Smooth muscle cell (in vitro differentiated cells): ENCODE measurements around the gene KCNK18. TPM values are rescaled to one million over a fixed set of nuclear protein-coding genes. Genes with fewer than 3 reads are reported as not detected.

Experiments
- DNase-seq: peaks from one replicate; lab custom pipeline; 2025; ENCODE audit not compliant: unreplicated experiment; lab: John Stamatoyannopoulos, UW
- H2AFZ ChIP-seq: fragments of 200-600 bp; sonication (generic); 2 replicates; pipeline ENCODE4 v1.6.0; 2016; ENCODE audit warnings: antibody characterized with exemption, low read depth, mild to moderate bottlenecking
- H3F3A ChIP-seq: fragments of 200-600 bp; sonication (generic); 2 replicates; pipeline ENCODE4 v1.6.0; 2017; ENCODE audit warnings: antibody characterized with exemption, low read depth
- H3K27ac ChIP-seq: fragments of 200-600 bp; sonication (generic); 2 replicates; pipeline ENCODE4 v1.5.1; 2016; ENCODE audit warnings: low read depth, mild to moderate bottlenecking
- H3K27me3 ChIP-seq: fragments of 200-600 bp; sonication (generic); 2 replicates; pipeline ENCODE4 v1.6.1; 2016; ENCODE audit warnings: low read depth, mild to moderate bottlenecking
- H3K36me3 ChIP-seq: fragments of 200-600 bp; sonication (generic); 2 replicates; pipeline ENCODE4 v1.5.1; 2016; ENCODE audit warnings: low read depth
- H3K4me1 ChIP-seq: fragments of 200-600 bp; sonication (generic); 2 replicates; pipeline ENCODE4 v1.5.1; 2016; ENCODE audit warnings: low read depth
- H3K4me2 ChIP-seq: fragments of 200-600 bp; sonication (generic); 2 replicates; pipeline ENCODE4 v1.6.0; 2016; ENCODE audit warnings: mild to moderate bottlenecking
- H3K4me3 ChIP-seq: fragments of 200-600 bp; sonication (generic); 2 replicates; pipeline ENCODE4 v1.5.1; 2016; ENCODE audit warnings: mild to moderate bottlenecking
- H3K79me2 ChIP-seq: fragments of 200-600 bp; sonication (generic); 2 replicates; pipeline ENCODE4 v1.6.0; 2016; ENCODE audit warnings: low read depth, mild to moderate bottlenecking
- H3K9ac ChIP-seq: fragments of 200-600 bp; sonication (generic); 2 replicates; pipeline ENCODE4 v1.6.0; 2016; ENCODE audit warnings: low read depth
- H3K9me3 ChIP-seq: fragments of 200-600 bp; sonication (generic); replicated peaks from 2 replicates; pipeline ENCODE4 v1.5.1; 2016; ENCODE audit warnings: low read depth
- H4K20me1 ChIP-seq: fragments of 200-600 bp; sonication (generic); 2 replicates; pipeline ENCODE4 v1.6.0; 2016; ENCODE audit warnings: low read depth
- CTCF ChIP-seq: fragments of 200-600 bp; sonication (generic); IDR thresholded peaks from 2 replicates; pipeline ENCODE4 v1.5.1; 2017; ENCODE audit warnings: borderline replicate concordance, mild to moderate bottlenecking, antibody characterized with exemption; ENCODE audit not compliant: insufficient read depth, poor library complexity, severe bottlenecking
- WGBS: methylation state at CpG from one replicate; pipeline ENCODE4 v1.1.7; 2016; ENCODE audit warnings: low lambda C conversion rate; 5-methylcytosine and 5-hydroxymethylcytosine counted together
- polyA plus RNA-seq: library from polyadenylated mRNA; unstranded; fragments of >200 nt; fragmentation: Nextera tagmentation; extraction: Ambion mirVana; gene quantifications from 2 replicates; pipeline ENCODE4 v1.2.1, GENCODE V29; 2016
- total RNA-seq: library from RNA; depleted of rRNA; stranded (reverse); fragments of >200 nt; gene quantifications from 2 replicates; pipeline ENCODE4 v1.2.3, GENCODE V29; 2014

The KCNK18 gene
- total and polyA plus RNA-seq, 2 experiments from 2014 or later: not detected

- H3K79me2 ChIP-seq: no peaks in the 10 kb centered on the region
- peak overlapping the region; percentile 78 for H3K4me2 ChIP-seq
- H3F3A ChIP-seq: no peaks in the 10 kb centered on the region
- no peak for DNase-seq
- TF ChIP-seq CTCF: no peak
- peak overlapping the region; percentile 69 for H2AFZ ChIP-seq
- no peak overlapping the region for H3K4me3 ChIP-seq
- no peak overlapping the region for H3K27ac ChIP-seq
- H3K27me3 ChIP-seq: peaks cover 100% of the 10 kb centered on the region
- no peaks in the 10 kb centered on the region for H3K36me3 ChIP-seq
- no peaks in the 10 kb centered on the region for H3K9me3 ChIP-seq
- 24% methylated on average over 21 of the region's 21 CpGs for whole genome bisulfite sequencing
- H3K4me1 ChIP-seq: peaks cover 15% of the 10 kb centered on the region
- no peaks in the 10 kb centered on the region for H4K20me1 ChIP-seq
- H3K9ac ChIP-seq: no peak overlapping the region
These were observed 29.9 kb upstream of the KCNK18 start for GRCh38 chr10:117167346-117167788.

DNA sequence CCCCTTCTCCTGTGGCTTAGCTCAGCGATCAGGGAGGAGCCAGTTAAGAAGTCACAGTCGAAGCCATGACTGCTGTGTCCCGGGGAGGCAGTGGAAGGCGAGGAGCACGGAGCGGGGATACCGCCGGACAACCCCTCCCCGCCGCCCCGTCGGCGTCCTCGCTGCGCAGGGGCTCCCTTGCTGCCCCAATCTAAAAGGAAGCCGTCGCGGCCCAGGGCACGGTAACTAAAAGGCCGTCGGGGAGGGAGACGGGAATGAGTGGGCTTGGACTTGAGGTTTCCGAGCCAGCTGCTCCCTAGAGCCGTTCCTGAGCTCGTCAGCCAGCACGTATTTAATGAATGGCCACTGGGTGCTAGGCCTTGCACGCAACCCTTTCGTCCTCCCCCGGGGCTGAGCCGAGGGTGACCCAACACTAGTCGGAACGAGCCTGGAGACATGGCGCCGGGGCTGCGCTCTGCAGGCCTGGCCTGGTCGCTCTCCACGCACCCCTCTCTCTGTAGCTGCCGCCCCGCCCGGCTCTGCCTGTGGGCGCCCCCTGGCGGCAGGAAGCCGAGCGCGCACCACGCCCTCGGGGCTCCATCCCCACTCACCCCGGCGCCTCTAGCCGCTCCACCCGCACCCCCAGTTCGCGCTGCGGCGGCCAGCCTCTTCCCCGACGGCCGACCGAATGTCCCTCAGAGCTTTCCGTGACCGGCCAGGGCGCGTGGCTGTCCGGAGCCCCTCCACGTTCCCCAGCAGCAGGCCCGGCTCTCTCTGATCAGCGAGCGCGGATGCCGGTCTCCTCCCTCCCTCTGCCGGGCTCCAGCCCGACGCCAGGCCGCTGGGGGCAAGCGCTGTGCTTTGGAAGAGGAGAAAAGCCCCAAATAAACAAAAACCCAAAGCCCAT is 29.3 kb upstream of the KCNK18 start:
- peak overlapping the region; percentile 69 for H2AFZ ChIP-seq
- no peaks in the 10 kb centered on the region for H3K79me2 ChIP-seq
- no peak for DNase-seq
- no peaks in the 10 kb centered on the region for H3K9me3 ChIP-seq
- peak; percentile 86 for TF ChIP-seq CTCF
- peaks cover 13% of the 10 kb centered on the region for H3K4me1 ChIP-seq
- no peaks in the 10 kb centered on the region for H4K20me1 ChIP-seq
- 4% methylated on average over 62 of the region's 75 CpGs for WGBS
- H3K9ac ChIP-seq: no peak overlapping the region
- no peaks in the 10 kb centered on the region for H3F3A ChIP-seq
- peak overlapping the region; percentile 78 for H3K4me2 ChIP-seq
- peak overlapping the region; percentile 30 for H3K4me3 ChIP-seq
- H3K36me3 ChIP-seq: no peaks in the 10 kb centered on the region
- H3K27ac ChIP-seq: no peak overlapping the region
- H3K27me3 ChIP-seq: peaks cover 100% of the 10 kb centered on the region

DNA sequence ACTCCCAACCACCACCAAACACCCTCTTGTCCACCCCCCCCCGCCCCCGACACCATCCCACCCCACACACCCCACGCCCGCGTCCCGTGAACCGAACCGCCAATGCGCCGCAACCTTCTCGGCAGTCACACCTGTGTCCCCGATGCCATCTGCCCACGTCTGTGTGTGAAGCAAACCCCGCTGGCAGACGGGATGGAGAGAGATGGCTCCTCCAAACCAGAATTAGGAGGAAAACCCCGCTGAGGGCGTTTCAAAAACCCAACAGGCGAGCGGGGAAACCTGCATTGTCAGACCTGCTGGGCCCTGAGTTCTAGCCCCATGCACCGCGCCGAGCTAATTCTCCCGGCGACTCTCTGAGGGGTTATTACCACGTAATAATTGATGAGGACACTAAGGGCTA is 28.6 kb upstream of the KCNK18 start:
- 9% methylated on average over 25 of the region's 25 CpGs for WGBS
- no peaks in the 10 kb centered on the region for H3F3A ChIP-seq
- no peaks in the 10 kb centered on the region for H3K79me2 ChIP-seq
- no peak overlapping the region for H3K4me3 ChIP-seq
- no peaks in the 10 kb centered on the region for H3K36me3 ChIP-seq
- H3K27me3 ChIP-seq: peaks cover 100% of the 10 kb centered on the region
- H3K9ac ChIP-seq: no peak overlapping the region
- no peaks in the 10 kb centered on the region for H4K20me1 ChIP-seq
- no peaks in the 10 kb centered on the region for H3K9me3 ChIP-seq
- no peak overlapping the region for H3K27ac ChIP-seq
- TF ChIP-seq CTCF: no peak
- H3K4me1 ChIP-seq: peaks cover 6% of the 10 kb centered on the region
- H2AFZ ChIP-seq: no peak overlapping the region
- DNase-seq: no peak
- no peak overlapping the region for H3K4me2 ChIP-seq

- Histone ChIP-seq H3K9me3 (no peaks in the 10 kb centered on the region), H2AFZ (no peak overlapping the region), H4K20me1 (no peaks in the 10 kb centered on the region), H3K27me3 (peaks cover 100% of the 10 kb centered on the region), H3K4me2 (no peak overlapping the region), H3K4me3 (no peak overlapping the region), H3F3A (no peaks in the 10 kb centered on the region), H3K36me3 (no peaks in the 10 kb centered on the region), H3K4me1 (peaks cover 5% of the 10 kb centered on the region), H3K79me2 (no peaks in the 10 kb centered on the region), H3K9ac (no peak overlapping the region), H3K27ac (no peak overlapping the region)
- no peak for DNase-seq
- no peak for TF ChIP-seq CTCF
- WGBS: 62% methylated on average over 2 of the region's 2 CpGs
These were observed 27.8 kb upstream of the KCNK18 start for GRCh38 chr10:117169480-117169879.
